K562 (cell line): ENCODE results near the gene TTLL11. TPM values are rescaled to one million over a fixed set of nuclear protein-coding genes. Genes with fewer than 3 reads are reported as not detected.

Experiments
- ATF1 ChIP-seq, 2 experiments: fragments of 450-650 bp in 1 of 2; IDR thresholded peaks; 2 replicates each; pipeline ENCODE4 v1.6.1; 2016; ENCODE audit warnings: missing compliant biosample characterization in 1 of 2, missing genetic modification characterization in 1 of 2
- C11orf30 ChIP-seq: fragments of 450-650 bp; IDR thresholded peaks from 2 replicates; pipeline ENCODE4 v1.6.1; 2016; ENCODE audit warnings: low read depth, mild to moderate bottlenecking
- GATAD2B ChIP-seq: fragments of 450-650 bp; IDR thresholded peaks from 2 replicates; pipeline ENCODE4 v1.6.1; 2017; ENCODE audit warnings: mild to moderate bottlenecking, borderline replicate concordance
- IFI16 ChIP-seq: fragments of 250-450 bp; sonication (Bioruptor Pico); IDR thresholded peaks from 2 replicates; pipeline ENCODE4 v2.1.2; 2022; ENCODE audit warnings: mild to moderate bottlenecking, inconsistent platforms
- MEIS2 ChIP-seq: fragments of 450-650 bp; IDR thresholded peaks from 2 replicates; pipeline ENCODE4 v1.6.1; 2014; ENCODE audit warnings: mild to moderate bottlenecking; ENCODE audit not compliant: partially characterized antibody
- NRF1 ChIP-seq, 2 experiments: fragments of 450-650 bp; IDR thresholded peaks in 1 of 2; conservative IDR thresholded peaks in 1 of 2; 2 replicates each; pipeline ENCODE4 v1.6.1; 2014; ENCODE audit warnings: mild to moderate bottlenecking in 2 of 2
- ZBTB17 ChIP-seq: fragments of 450-650 bp; formaldehyde crosslinking; IDR thresholded peaks from 2 replicates; pipeline ENCODE4 v1.4.0; 2020; ENCODE audit warnings: mild to moderate bottlenecking
- ZNF384 ChIP-seq: IDR thresholded peaks from 2 replicates; pipeline ENCODE4 v1.6.1; 2012; ENCODE audit warnings: low read depth, low read length, improper control_type of control experiment
- ZNF695 ChIP-seq: fragments of 450-650 bp; formaldehyde crosslinking; IDR thresholded peaks from 2 replicates; pipeline ENCODE4 v1.4.0; 2020; ENCODE audit warnings: mild to moderate bottlenecking, moderate library complexity
- ZNF830 ChIP-seq: fragments of 250-450 bp; sonication (Bioruptor Pico); IDR thresholded peaks from 2 replicates; pipeline ENCODE4 v1.5.0; 2021; ENCODE audit warnings: mild to moderate bottlenecking
- polyA plus RNA-seq, 8 experiments: library from polyadenylated mRNA; depleted of rRNA in 4 of 8; stranded (reverse) in 5 of 8; unstranded in 3 of 8; fragments of >200 nt; fragmentation: Nextera tagmentation in 2 of 8; fragmentation: Illumina TruSeq in 1 of 8; extraction: Ambion mirVana in 2 of 8; extraction: Trizol in 1 of 8; gene quantifications; 2 replicates each; pipeline versions ENCODE4 v1.2.1 to v1.2.3, GENCODE V29; 2011 to 2014; ENCODE audit warnings: inconsistent platforms in 1 of 8, missing spikeins in 1 of 8
- total RNA-seq, 7 experiments: library from RNA; depleted of rRNA in 6 of 7; stranded (reverse); fragments of >200 nt in 6 of 7; fragmentation: Illumina TruSeq in 2 of 7; extraction: Trizol in 2 of 7; gene quantifications; 2 replicates each; pipeline versions ENCODE4 v1.2.1 to v1.2.3, GENCODE V29; 2011 to 2021; ENCODE audit warnings: low replicate concordance in 1 of 7
- TF ChIP-seq, protein P1 (sequence below): sonication (generic); formaldehyde crosslinking; IDR thresholded peaks from 2 replicates; pipeline ENCODE4 v1.9.0; 2022; ENCODE audit warnings: mild to moderate bottlenecking, missing genetic modification reagents
- TF ChIP-seq, protein P2 (sequence below), 2 experiments: fragments of 450-650 bp in 1 of 2; IDR thresholded peaks; 2 replicates each; pipeline ENCODE4 v1.6.1; 2011 to 2017; ENCODE audit warnings: low read depth in 2 of 2, antibody characterized with exemption in 1 of 2, borderline replicate concordance in 1 of 2, low read length in 1 of 2, mild to moderate bottlenecking in 1 of 2, mixed read lengths in 1 of 2; ENCODE audit not compliant: control insufficient read depth in 1 of 2
- TF ChIP-seq, protein P3 (sequence below): fragments of 150-350 bp; IDR thresholded peaks from 2 replicates; pipeline ENCODE4 v1.6.1; 2014; ENCODE audit warnings: low read depth, mild to moderate bottlenecking, low read length, borderline replicate concordance
- TF ChIP-seq, protein P4 (sequence below): fragments of 450-650 bp; IDR thresholded peaks from 2 replicates; pipeline ENCODE4 v1.6.1; 2014; ENCODE audit warnings: low read depth, mild to moderate bottlenecking, moderate library complexity, borderline replicate concordance
- TF ChIP-seq, protein P5 (sequence below): fragments of 250-450 bp; sonication (Bioruptor Pico); IDR thresholded peaks from 2 replicates; pipeline ENCODE4 v1.5.0; 2020; ENCODE audit warnings: mild to moderate bottlenecking, borderline replicate concordance

TTLL11 gene
- total and polyA plus RNA-seq, 9 of the 15 experiments (the other 6 are each of a cell fraction or from before 2014, with no cell fraction given): 0.83 to 4.4 (median 2.7) TPM

DNA sequence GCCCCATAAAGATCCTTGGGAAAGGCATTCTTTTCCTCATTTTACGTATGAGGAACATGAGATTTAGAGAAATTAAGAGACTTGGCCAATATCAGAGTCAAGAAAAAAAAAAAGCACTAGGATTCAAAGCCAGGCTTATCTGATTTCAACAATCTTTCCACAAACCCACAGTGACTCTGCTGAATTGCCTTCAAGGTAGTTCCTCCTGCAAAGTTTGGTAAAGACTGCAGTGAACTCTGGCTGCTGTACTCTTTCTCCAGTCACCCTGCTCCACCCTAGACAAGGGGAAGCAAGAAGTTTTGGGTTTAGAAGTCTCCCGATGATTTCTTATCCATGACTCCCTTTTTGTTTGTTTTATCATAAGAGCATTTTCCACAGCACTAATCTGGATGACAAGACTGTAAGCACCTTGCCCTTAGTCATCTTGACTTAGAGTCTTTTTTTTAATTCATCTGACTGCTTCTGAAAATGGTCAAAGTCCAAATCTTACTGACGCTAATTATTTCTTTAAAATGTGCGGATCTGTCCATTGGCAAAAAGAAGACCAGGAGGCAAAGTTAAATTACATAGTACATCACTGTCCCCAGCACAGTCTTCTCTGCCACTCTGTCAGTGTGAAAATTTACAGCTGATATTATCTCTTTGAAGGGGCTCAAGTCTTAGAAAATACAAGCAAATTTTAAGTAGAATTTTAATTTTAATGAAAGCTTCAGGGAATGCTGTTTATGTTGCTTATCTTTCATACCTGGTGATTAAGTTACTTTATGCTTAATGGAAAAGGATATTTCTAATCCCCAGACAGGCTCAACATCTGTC lies 180.1 kb downstream of the TTLL11 start (continued):
- TF ChIP-seq, protein P1, sequence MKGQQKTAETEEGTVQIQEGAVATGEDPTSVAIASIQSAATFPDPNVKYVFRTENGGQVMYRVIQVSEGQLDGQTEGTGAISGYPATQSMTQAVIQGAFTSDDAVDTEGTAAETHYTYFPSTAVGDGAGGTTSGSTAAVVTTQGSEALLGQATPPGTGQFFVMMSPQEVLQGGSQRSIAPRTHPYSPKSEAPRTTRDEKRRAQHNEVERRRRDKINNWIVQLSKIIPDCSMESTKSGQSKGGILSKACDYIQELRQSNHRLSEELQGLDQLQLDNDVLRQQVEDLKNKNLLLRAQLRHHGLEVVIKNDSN: no peak
- TF ChIP-seq, protein P2, sequence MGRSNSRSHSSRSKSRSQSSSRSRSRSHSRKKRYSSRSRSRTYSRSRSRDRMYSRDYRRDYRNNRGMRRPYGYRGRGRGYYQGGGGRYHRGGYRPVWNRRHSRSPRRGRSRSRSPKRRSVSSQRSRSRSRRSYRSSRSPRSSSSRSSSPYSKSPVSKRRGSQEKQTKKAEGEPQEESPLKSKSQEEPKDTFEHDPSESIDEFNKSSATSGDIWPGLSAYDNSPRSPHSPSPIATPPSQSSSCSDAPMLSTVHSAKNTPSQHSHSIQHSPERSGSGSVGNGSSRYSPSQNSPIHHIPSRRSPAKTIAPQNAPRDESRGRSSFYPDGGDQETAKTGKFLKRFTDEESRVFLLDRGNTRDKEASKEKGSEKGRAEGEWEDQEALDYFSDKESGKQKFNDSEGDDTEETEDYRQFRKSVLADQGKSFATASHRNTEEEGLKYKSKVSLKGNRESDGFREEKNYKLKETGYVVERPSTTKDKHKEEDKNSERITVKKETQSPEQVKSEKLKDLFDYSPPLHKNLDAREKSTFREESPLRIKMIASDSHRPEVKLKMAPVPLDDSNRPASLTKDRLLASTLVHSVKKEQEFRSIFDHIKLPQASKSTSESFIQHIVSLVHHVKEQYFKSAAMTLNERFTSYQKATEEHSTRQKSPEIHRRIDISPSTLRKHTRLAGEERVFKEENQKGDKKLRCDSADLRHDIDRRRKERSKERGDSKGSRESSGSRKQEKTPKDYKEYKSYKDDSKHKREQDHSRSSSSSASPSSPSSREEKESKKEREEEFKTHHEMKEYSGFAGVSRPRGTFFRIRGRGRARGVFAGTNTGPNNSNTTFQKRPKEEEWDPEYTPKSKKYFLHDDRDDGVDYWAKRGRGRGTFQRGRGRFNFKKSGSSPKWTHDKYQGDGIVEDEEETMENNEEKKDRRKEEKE (IDR thresholded peaks at IDR 0.05; ENCODE audit: borderline replicate concordance in 1 of 2, control insufficient read depth in 1 of 2, low read depth in 2 of 2, low read length in 1 of 2): no peak
- TF ChIP-seq ATF1 (CRISPR knock-in tag; IDR thresholded peaks at IDR 0.05) (no peak), ATF1 (tag; IDR thresholded peaks at IDR 0.05) (no peak), IFI16 (CRISPR knock-in tag) (no peak), GATAD2B (no peak), ZNF830 (CRISPR knock-in tag) (no peak), ZNF384 (peak; percentile 85), MEIS2 (peak; percentile 81), C11orf30 (peak; percentile 57; the same call in 1 of the 2 replicates), ZBTB17 (CRISPR knock-in tag) (no peak), NRF1 (conservative IDR thresholded peaks at IDR 0.05 in 1 of 2, IDR thresholded peaks at IDR 0.05 in 1 of 2) (no peak), ZNF695 (CRISPR knock-in tag) (no peak)
- TF ChIP-seq, protein P3, sequence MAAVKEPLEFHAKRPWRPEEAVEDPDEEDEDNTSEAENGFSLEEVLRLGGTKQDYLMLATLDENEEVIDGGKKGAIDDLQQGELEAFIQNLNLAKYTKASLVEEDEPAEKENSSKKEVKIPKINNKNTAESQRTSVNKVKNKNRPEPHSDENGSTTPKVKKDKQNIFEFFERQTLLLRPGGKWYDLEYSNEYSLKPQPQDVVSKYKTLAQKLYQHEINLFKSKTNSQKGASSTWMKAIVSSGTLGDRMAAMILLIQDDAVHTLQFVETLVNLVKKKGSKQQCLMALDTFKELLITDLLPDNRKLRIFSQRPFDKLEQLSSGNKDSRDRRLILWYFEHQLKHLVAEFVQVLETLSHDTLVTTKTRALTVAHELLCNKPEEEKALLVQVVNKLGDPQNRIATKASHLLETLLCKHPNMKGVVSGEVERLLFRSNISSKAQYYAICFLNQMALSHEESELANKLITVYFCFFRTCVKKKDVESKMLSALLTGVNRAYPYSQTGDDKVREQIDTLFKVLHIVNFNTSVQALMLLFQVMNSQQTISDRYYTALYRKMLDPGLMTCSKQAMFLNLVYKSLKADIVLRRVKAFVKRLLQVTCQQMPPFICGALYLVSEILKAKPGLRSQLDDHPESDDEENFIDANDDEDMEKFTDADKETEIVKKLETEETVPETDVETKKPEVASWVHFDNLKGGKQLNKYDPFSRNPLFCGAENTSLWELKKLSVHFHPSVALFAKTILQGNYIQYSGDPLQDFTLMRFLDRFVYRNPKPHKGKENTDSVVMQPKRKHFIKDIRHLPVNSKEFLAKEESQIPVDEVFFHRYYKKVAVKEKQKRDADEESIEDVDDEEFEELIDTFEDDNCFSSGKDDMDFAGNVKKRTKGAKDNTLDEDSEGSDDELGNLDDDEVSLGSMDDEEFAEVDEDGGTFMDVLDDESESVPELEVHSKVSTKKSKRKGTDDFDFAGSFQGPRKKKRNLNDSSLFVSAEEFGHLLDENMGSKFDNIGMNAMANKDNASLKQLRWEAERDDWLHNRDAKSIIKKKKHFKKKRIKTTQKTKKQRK: no peak
- TF ChIP-seq, protein P4, sequence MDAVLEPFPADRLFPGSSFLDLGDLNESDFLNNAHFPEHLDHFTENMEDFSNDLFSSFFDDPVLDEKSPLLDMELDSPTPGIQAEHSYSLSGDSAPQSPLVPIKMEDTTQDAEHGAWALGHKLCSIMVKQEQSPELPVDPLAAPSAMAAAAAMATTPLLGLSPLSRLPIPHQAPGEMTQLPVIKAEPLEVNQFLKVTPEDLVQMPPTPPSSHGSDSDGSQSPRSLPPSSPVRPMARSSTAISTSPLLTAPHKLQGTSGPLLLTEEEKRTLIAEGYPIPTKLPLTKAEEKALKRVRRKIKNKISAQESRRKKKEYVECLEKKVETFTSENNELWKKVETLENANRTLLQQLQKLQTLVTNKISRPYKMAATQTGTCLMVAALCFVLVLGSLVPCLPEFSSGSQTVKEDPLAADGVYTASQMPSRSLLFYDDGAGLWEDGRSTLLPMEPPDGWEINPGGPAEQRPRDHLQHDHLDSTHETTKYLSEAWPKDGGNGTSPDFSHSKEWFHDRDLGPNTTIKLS: no peak
- TF ChIP-seq, protein P5, sequence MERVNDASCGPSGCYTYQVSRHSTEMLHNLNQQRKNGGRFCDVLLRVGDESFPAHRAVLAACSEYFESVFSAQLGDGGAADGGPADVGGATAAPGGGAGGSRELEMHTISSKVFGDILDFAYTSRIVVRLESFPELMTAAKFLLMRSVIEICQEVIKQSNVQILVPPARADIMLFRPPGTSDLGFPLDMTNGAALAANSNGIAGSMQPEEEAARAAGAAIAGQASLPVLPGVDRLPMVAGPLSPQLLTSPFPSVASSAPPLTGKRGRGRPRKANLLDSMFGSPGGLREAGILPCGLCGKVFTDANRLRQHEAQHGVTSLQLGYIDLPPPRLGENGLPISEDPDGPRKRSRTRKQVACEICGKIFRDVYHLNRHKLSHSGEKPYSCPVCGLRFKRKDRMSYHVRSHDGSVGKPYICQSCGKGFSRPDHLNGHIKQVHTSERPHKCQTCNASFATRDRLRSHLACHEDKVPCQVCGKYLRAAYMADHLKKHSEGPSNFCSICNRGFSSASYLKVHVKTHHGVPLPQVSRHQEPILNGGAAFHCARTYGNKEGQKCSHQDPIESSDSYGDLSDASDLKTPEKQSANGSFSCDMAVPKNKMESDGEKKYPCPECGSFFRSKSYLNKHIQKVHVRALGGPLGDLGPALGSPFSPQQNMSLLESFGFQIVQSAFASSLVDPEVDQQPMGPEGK (CRISPR knock-in tag): no peak
